Fibroblast of lung (primary cell): ENCODE results near the gene ODAD3.
"Not testable (repeated sequence)": the region's sequence is repeated elsewhere in the genome, so short reads cannot be mapped to it uniquely, and the experiment has no call there.

Source experiments
- CTCF ChIP-seq, 2 donors: IDR thresholded peaks in 1 of 2; conservative IDR thresholded peaks in 1 of 2; 1 replicate in 1 of 2; 2 replicates in 1 of 2; pipeline ENCODE4 v1.5.1; 2011 to 2012; ENCODE audit warnings: low read length in 2 of 2, control low read depth in 1 of 2, inconsistent platforms in 1 of 2, low read depth in 1 of 2, mild to moderate bottlenecking in 1 of 2
- EZH2 ChIP-seq: IDR thresholded peaks from 2 replicates; pipeline ENCODE4 v1.5.1; 2012; ENCODE audit warnings: low read length, control low read depth, mild to moderate bottlenecking; ENCODE audit errors: missing control alignments

DNA sequence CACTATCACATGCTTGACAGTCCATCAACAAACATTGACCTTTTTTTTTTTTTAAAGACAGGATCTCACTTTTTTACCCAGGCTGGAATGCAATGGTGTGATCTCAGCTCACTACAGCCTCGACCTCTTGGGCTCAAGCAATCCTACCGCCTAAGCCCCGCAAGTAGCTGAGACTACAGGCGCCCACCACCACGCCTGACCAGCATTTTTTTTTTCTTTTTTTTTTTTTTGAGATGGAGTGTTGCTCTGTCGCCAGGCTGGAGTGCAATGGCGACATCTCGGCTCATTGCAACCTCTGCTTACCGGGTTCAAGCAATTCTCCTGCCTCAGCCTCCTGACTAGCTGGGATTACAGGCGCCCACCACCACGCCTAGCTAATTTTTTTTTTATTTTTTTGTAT is 24.0 kb upstream of the ODAD3 start:
- TF ChIP-seq CTCF (conservative IDR thresholded peaks at IDR 0.05 in 1 of 2, IDR thresholded peaks at IDR 0.05 in 1 of 2; ENCODE audit: low read depth in 1 of 2, low read length in 2 of 2); EZH2: not testable (repeated sequence)
